K562 (cell line): ENCODE results near the gene CAMP. TPM values are rescaled to one million over a fixed set of nuclear protein-coding genes. Genes with fewer than 3 reads are reported as not detected.

Source experiments
- FOXO4 ChIP-seq: fragments of 450-650 bp; formaldehyde crosslinking; IDR thresholded peaks from 2 replicates; pipeline ENCODE4 v1.4.0; 2020; ENCODE audit warnings: mild to moderate bottlenecking, moderate library complexity
- HEY1 ChIP-seq: fragments of 250-450 bp; sonication (Bioruptor Pico); IDR thresholded peaks from 2 replicates; pipeline ENCODE4 v1.5.0; 2020; ENCODE audit warnings: mild to moderate bottlenecking, moderate library complexity, borderline replicate concordance
- HIVEP1 ChIP-seq: fragments of 250-450 bp; sonication (Bioruptor Pico); IDR thresholded peaks from 2 replicates; pipeline ENCODE4 v1.4.0; 2020; ENCODE audit warnings: mild to moderate bottlenecking
- USF2 ChIP-seq: sonication (generic); formaldehyde crosslinking; IDR thresholded peaks from 2 replicates; pipeline ENCODE4 v1.5.0; 2020; ENCODE audit warnings: missing genetic modification reagents
- ZNF778 ChIP-seq: fragments of 450-650 bp; formaldehyde crosslinking; IDR thresholded peaks from 2 replicates; pipeline ENCODE4 v1.4.0; 2020; ENCODE audit warnings: mild to moderate bottlenecking, moderate library complexity
- polyA plus RNA-seq, 8 experiments: library from polyadenylated mRNA; depleted of rRNA in 4 of 8; stranded (reverse) in 5 of 8; unstranded in 3 of 8; fragments of >200 nt; fragmentation: Nextera tagmentation in 2 of 8; fragmentation: Illumina TruSeq in 1 of 8; extraction: Ambion mirVana in 2 of 8; extraction: Trizol in 1 of 8; gene quantifications; 2 replicates each; pipeline versions ENCODE4 v1.2.1 to v1.2.3, GENCODE V29; 2011 to 2014; ENCODE audit warnings: inconsistent platforms in 1 of 8, missing spikeins in 1 of 8
- total RNA-seq, 7 experiments: library from RNA; depleted of rRNA in 6 of 7; stranded (reverse); fragments of >200 nt in 6 of 7; fragmentation: Illumina TruSeq in 2 of 7; extraction: Trizol in 2 of 7; gene quantifications; 2 replicates each; pipeline versions ENCODE4 v1.2.1 to v1.2.3, GENCODE V29; 2011 to 2021; ENCODE audit warnings: low replicate concordance in 1 of 7
- TF ChIP-seq, protein P1 (sequence below): fragments of 450-650 bp; IDR thresholded peaks from 2 replicates; pipeline ENCODE4 v1.7.1; 2018; ENCODE audit warnings: mild to moderate bottlenecking, low read depth; ENCODE audit not compliant: partially characterized antibody
- TF ChIP-seq, protein P2 (sequence below): fragments of 250-450 bp; sonication (Bioruptor Pico); IDR thresholded peaks from 2 replicates; pipeline ENCODE4 v1.8.0; 2022; ENCODE audit warnings: moderate library complexity, mild to moderate bottlenecking, inconsistent platforms

The CAMP gene
- total and polyA plus RNA-seq, 9 of the 15 experiments (the other 6 are each of a cell fraction or from before 2014, with no cell fraction given), result 0.22 TPM; not detected in 8

- TF ChIP-seq, protein P1, sequence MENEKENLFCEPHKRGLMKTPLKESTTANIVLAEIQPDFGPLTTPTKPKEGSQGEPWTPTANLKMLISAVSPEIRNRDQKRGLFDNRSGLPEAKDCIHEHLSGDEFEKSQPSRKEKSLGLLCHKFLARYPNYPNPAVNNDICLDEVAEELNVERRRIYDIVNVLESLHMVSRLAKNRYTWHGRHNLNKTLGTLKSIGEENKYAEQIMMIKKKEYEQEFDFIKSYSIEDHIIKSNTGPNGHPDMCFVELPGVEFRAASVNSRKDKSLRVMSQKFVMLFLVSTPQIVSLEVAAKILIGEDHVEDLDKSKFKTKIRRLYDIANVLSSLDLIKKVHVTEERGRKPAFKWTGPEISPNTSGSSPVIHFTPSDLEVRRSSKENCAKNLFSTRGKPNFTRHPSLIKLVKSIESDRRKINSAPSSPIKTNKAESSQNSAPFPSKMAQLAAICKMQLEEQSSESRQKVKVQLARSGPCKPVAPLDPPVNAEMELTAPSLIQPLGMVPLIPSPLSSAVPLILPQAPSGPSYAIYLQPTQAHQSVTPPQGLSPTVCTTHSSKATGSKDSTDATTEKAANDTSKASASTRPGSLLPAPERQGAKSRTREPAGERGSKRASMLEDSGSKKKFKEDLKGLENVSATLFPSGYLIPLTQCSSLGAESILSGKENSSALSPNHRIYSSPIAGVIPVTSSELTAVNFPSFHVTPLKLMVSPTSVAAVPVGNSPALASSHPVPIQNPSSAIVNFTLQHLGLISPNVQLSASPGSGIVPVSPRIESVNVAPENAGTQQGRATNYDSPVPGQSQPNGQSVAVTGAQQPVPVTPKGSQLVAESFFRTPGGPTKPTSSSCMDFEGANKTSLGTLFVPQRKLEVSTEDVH, result no peak
- no peak for TF ChIP-seq HIVEP1 (CRISPR knock-in tag)
- no peak for TF ChIP-seq FOXO4 (CRISPR knock-in tag)
- TF ChIP-seq, protein P2, sequence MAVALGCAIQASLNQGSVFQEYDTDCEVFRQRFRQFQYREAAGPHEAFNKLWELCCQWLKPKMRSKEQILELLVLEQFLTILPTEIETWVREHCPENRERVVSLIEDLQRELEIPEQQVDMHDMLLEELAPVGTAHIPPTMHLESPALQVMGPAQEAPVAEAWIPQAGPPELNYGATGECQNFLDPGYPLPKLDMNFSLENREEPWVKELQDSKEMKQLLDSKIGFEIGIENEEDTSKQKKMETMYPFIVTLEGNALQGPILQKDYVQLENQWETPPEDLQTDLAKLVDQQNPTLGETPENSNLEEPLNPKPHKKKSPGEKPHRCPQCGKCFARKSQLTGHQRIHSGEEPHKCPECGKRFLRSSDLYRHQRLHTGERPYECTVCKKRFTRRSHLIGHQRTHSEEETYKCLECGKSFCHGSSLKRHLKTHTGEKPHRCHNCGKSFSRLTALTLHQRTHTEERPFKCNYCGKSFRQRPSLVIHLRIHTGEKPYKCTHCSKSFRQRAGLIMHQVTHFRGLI (CRISPR knock-in tag), result no peak
- no peak for TF ChIP-seq USF2 (CRISPR knock-in tag)
- TF ChIP-seq HEY1 (CRISPR knock-in tag), result no peak
- TF ChIP-seq ZNF778 (CRISPR knock-in tag), result no peak
Measured at GRCh38 chr3:48178072-48178471, 45.2 kb upstream of the CAMP start (continued).
